ENCODE data around the gene NR2F6.
"Not testable (repeated sequence)": the region's sequence is repeated elsewhere in the genome, so short reads cannot be mapped to it uniquely, and the experiment has no call there.

NR2F6 gene

DNA sequence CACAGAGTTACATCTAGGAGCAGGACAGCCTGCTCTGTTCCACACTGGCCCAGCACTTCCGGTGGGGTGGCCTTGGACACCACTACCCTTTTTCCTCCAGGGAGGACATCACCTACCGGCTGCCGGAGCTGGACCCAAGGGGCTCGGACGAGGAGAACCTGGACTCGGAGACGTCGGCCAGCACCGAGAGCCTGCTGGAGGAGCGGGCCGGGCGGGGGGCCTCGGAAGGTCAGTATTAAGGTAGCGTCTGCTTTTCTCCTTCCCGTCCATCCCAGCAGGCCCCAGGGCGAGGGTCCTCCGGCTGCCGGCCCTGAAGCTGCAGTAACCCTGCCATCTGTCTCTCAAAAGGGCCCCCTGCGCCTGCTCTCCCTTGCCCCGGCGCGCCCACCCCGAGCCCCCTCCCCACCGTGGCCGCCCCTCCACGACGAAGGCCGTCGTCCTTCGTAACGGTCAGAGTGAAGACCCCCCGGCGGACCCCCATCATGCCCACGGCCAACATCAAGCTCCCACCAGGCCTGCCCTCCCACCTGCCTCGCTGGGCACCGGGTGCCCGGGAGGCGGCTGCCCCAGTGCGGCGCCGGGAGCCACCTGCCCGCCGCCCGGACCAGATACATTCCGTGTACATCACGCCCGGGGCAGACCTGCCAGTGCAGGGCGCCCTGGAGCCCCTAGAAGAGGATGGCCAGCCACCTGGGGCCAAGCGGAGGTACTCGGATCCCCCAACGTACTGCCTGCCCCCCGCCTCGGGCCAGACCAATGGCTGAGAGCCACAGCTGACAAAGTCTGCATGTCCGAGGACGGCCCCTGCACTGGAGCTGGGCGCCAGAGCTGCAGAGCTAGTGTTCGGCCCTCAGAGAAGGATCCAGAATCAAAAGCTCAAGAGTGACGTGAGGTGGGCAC, 33.9 kb downstream of the NR2F6 start:
- DNase-seq: no peak

DNA sequence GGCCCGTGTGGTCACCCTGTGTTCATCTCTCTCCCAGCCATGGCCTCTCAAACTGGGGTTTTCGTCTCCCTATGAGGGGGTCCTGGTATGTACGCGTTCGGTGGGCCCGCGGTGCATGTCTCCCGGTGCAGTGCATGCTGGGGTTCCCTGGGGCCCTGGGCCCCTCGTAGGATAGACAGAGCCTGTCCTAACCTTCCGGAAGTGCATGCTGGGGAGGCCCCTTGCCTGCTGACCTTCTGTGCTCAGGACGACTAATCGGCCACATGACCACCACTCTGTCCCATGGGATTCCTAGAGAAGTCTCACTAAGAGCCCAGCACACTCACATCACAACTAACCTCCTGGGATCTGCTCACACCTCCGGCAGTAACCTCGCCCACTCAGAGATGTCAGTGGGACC, 35.4 kb downstream of the NR2F6 start:
- no peak for DNase-seq

DNA sequence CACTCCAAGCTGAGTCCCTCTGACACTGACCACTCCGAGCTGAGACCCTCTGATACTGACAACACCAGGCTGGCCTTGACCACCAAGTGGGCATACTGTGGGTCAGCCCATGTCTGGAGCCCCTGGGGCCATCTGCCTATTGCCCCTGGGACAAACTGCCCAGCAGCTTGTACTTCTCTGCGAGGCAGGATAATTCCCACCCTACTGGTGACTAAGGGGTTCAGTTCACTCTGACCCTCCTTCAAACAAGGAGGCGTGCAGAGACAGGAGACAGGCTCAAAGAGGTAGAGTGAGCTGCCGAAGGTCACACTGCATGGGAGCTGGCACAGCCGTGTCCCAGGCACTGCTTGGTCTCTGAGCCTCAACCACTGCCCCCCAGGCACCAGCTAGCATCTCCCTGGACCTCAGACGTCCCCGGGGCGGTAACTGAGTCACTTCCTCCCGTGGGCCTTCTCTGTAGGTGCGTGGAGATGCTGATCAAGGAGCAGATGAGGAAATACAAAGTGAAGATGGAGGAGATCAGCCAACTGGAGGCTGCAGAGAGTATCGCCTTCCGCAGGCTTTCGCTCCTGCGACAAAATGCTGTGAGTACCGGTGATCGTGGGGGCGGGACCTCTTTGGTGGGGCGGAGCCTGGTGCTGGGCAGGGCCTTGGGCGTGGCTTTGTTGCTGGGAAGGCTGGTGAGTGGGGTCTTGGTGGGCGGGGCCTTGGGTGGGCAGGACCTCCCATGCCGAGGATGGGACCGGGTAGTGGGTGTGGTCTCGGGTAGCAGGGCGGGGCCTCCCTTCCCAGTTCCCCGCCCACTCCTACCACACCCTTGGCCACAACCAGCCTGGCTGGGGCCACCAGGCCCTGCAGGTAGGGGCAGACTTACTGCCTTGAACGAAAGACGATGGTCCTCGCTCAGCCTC, 36.3 kb downstream of the NR2F6 start:
- DNase-seq: no peak

DNA sequence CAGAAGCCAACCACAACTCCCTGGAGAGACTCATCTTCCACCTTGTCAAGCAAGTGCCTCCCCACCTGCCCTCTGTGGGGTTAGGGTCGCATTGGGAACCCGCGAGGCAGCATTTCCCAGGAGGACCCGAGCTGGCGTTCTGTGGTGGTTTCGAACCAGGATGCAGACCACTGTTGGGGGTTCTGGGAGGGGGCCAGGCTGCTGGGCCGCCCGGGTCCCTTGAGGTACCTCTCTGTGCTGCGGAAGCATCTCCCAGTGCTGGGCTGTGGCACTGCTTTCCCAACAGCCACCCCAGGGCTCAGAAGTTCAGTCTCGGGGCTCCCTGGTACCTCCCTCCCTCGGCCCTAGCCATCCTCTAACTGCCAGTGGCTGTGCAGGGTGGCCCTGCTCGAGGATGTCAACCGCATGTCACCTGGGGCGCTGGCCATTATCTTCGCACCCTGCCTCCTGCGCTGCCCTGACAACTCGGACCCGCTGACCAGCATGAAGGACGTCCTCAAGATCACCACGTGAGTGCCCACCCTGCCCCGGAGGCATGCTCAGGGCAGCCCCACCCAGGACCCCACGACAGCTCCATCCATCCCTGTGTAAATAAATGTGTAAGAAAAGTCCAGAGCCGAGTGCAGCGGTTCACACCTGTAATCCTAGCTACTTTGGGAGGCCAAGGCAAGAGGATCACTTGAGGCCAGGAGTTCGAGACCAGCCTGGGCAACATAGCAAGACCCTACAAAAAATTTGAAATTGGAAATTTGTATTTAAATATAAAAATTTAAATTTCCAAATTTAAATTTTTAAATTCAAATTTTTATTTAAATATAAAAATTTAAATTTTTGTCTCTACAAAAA, 38.8 kb downstream of the NR2F6 start:
- no peak for DNase-seq

DNA sequence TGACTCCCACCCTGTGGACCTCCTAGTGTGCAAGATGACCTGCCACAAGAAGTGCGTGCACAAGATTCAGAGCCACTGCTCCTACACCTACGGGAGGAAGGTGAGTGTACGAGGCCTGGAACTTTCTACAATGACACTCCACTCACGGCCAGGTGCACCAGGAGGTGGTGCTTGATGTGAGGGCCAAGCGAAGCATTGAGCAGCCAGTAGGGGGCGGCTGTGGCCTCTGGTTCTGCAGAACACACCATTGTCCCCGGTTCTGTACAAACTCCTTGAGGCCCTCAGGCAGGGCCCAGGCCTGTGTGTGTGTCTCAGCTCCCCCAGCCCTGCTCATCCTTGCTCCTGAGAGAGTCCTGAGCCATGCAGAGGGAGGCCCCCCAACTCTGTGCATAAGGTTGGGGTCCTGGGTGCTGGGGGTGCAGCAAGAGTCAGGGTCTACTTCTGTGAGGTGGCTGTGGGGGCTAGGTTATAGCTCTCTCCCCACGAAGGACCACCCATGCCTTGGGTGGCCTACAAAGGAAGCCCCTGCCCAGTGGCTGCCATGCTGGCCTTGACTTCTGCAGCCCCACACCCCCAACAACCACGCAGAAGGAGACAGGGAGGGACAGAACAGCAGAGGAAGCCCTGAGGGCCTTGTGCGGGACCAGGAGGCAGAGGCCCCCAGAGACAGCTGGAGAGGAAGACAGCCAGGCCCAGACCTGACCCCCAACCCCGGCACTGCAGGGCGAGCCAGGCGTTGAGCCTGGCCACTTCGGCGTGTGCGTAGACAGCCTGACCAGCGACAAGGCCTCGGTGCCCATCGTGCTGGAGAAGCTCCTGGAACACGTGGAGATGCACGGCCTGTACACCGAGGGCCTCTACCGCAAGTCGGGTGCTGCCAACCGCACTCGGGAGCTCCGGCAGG, 40.2 kb downstream of the NR2F6 start:
- peak; percentile 28 for DNase-seq

DNA sequence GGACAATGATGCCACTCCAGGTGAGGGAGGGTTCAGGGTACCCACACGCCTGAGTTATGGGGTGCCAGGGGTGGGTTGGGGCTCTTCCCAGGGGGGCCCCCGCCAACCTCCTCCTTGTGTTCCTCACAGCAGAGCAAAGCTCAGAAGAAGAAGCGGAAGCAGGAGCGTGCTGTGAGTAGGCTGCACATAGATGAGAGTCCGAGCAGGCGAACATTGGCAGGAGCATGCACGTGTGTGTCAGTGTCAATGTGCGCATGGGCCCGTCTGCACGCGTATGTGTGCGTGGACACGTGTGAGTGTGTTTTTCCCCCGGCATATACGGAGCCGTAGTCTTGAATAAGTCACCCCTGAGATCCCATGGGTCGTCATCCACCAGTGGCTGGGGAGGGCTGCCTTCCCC, 43.0 kb downstream of the NR2F6 start:
- no peak for DNase-seq

DNA sequence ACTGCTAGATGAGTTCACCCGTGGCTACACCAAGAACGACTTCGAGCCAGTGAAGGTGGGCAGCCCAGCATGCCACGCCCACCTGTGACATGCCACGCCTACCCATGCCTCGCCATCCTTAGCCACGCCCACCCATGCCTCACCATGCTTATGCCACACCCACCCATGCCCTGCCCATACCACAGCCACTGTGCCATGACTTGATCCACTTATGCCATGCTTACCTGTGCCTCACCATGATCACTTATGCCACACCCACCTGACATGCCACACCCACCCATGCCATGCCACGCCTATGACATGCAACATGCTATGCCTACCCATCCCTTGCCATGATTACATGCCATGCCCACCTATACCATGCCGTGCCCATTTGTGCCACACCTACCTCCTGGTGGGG, 43.5 kb downstream of the NR2F6 start:
- no peak for DNase-seq

DNA sequence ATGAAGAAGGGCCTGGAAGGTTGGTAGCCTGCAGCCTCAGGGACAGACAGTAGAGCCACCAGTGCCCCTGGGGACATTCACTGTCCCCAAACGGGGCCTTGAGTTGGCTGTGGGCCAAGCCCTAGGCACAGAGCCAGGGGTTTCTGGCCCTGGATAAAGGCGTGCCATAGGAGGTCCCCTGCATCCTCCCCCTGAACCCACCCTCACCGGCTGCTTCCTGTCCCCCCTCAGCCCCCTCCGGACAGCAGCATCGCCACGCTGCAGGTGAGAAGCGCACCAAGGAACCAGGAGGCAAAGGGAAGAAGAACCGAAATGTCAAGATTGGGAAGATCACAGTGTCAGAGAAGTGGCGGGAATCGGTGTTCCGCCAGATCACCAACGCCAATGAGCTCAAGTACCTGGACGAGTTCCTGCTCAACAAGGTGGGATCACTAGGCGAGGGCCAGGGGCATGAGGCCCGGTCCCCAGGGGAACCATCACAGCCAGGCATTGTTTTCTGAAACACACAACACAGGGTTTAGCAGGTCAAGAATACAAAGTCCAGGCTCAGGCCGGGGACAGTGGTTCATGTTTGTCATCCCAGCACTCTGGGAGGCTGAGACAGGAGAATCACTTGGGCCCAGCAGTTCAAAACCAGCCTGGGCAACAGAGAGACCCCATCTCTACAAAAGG, 45.2 kb downstream of the NR2F6 start:
- no peak for DNase-seq

DNA sequence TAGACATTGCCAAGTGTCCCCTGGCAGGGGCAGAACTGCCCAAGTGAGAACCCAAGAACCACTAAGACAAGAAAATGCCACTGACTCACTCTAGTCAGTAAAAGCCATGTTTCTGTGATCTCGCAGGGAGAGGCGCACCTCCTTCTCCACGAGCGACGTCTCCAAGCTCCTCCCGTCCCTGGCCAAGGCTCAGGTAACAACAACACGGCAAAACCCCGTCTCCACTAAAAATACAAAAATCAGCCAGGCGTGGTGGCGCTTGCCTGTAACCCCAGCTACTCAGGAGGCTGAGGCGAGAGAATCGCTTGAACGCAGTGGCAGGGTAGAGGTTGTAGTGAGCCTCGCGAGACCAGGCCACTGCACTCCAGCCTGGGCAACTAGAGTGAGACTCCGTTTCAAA, 48.1 kb downstream of the NR2F6 start:
- DNase-seq: no peak

DNA sequence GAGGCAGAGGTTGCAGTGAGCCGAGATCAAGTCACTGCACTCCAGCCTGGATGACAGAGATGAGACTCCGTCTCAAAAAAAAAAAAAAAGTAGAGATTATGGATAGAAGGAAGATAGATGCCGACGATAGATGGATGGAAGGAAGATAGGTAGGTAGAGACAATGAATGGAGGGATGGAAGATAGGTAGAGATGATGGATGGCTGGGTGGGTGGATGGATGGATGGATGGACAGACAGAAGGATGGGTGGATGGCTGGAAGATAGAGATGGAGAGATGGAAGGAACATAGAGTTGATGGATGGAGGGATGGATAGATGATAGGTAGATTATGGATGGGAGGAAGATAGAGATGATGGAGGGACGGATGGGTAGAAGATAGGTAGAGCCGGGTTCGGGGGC, 49.1 kb downstream of the NR2F6 start:
- no peak for DNase-seq

DNA sequence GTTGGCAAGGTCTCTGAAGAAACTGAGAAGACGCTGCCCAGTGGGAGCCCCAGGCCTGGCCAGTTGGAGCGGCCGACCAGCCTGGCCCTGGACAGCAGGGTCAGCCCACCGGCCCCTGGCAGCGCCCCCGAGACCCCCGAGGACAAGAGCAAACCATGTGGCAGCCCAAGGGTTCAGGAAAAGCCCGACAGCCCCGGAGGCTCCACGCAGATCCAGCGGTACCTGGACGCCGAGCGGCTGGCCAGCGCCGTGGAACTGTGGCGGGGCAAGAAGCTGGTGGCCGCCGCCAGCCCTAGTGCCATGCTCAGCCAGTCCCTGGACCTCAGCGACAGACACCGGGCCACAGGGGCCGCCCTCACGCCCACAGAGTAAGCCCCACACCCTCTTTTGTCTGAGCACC, 50.6 kb downstream of the NR2F6 start:
- DNase-seq: no peak

DNA sequence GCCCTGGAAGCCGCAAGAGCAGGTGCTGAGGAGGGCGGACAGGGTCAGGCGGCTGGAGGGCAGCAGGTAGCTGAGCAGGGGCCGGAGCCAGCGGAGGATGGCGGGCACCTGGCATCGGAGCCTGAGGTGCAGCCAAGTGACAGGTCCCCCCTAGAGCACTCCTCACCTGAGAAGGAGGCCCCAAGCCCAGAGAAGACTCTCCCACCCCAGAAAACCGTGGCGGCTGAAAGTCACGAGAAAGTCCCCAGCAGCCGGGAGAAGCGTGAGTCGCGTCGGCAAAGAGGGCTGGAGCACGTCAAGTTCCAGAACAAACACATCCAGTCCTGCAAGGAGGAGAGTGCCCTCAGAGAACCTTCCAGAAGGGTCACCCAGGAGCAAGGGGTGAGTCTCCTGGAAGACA, 51.1 kb downstream of the NR2F6 start:
- no peak for DNase-seq

DNA sequence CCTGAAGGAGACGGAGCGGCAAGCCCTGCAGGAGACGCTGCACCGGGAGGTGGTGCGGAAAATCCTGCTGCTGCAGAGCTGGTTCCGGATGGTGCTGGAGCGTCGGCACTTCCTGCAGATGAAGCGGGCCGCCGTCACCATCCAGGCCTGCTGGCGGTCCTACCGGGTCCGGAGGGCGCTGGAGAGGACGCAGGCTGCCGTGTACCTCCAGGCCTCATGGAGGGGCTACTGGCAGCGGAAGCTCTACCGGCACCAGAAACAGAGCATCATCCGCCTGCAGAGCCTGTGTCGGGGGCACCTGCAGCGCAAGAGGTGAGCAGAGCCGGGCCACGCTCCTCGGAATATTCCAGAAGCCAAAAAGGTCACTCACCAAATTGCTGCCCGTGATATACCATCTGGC, 53.0 kb downstream of the NR2F6 start:
- no peak for DNase-seq

DNA sequence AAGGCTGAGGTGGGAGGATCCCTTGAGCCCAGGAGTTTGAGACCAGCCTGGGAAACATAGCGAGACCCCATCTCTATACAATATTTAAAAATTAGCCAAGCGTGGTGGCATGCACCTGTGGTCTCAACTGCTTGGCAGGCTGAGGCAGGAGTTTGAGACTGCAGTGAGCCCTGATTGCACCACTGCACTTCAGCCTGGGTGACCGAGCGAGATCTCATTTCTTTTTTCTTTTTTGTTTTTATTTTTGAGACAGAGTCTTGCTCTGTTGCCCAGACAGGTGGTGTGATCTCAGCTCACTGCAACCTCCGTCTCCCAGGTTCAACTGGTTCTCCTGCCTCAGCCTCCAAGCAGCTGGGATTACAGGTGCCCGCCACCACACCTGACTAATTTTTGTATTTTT, 54.0 kb downstream of the NR2F6 start:
- not testable (repeated sequence) for DNase-seq

DNA sequence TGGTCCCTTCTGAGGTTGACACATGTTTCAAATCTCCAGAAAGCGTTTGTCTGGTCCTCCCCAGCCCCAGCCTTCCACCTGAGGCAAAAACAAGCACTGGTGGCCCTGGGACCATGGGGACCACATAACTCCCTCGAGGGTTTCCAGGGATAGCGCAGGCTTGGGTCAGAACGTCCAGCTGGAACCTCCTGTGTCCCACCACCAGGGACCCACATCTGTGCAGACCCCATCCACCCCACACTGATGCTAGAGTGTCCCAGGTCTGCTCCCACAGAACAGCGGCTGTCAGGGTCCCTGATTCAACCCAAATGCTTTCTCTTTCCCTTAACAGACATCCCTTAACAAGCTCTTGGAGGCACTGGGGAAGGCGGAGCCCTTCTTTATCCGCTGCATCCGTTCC, 60.1 kb downstream of the NR2F6 start:
- DNase-seq: no peak

DNA sequence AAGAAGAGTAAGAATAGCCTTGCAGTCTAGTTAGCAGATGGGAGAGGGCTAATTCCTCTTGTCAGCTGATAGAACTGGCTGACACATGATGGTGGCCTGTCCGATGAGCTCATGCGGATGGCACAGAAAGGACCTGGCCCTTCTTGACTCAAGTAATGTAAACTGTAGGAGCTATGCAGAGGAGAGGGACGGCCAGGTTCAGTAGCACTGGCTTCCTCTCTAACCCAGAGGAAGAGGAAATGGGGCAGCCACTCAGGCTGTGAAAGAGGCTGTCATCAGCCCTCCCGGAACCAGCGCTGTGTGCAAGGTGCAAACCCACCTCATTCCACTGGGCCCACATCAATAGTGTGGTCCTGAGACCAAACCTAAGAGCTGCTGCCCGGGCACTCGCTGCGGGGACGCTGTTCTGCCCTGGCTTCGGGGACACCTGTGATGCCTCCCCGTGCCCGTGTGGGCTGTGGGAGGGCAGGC, 61.3 kb downstream of the NR2F6 start:
- no peak for DNase-seq

DNA sequence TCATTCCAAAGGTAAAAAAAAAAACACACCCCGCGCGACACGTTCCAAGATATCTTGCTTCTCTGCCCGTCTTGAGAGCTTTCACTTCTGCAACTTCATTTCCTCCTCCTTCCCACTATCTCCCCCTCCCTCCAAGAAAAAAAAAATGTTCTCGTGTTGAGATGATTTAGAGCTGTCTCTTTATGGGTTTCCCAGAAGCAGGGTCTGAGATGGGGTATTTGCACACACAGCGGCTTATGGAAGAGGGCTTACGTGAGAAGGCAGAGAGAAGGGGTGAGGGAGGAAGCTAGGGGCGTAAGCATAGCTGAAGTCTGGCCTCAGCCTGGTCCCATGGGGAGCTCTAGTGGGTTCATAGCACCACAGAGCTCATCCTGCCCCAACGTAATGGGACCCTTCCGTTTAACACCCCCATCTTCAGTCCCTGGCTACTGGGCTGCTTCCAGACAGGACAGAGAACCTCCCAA, 61.8 kb downstream of the NR2F6 start:
- no peak for DNase-seq

DNA sequence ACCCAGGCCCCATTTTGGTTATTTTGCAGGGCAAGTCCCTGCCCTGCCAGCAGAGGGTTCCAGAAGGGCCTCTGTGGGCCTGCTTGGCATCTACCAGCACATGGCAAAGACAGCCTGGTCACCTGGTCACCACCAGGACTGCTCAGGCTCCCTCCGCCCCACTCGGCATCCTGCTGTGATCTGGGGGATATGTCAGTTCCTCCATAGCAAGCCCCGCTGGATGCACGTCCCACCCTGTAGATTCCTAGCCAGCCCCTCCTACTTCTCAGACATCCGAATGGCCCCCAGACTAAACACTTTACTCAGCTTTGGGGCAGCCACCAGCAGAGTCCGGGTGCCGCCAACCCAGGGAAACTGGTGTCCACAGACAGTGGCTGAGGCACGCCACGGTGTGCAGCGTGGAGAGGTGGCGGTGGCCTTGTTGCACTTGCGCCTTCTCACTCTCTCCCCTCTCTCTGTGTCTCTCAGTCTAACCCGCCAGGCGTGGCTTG, 62.4 kb downstream of the NR2F6 start:
- no peak for DNase-seq

Measured in right kidney (tissue), 1 donor.